Non-pigmented ciliary epithelial cell (primary cell): ENCODE data around the gene CFAP53.

ENCODE experiments used
- DNase-seq: peaks from one replicate; pipeline ENCODE4 v3.0.0-alpha.2; 2010; ENCODE audit warnings: low read depth

CFAP53 gene

GRCh38 chr18:50287441-50288347, 21.4 kb upstream of the CFAP53 start, which contains the start of gene CXXC1:
TSS of gene CXXC1 (minus strand) at chr18:50287692. CDS start at chr18:50287589, 103 bp downstream.
- peak; percentile 97 for DNase-seq

GRCh38 chr18:50287028-50287440, 20.7 kb upstream of the CFAP53 start:
- no peak for DNase-seq

- DNase-seq: no peak
Observed at GRCh38 chr18:50286391-50287027, 20.2 kb upstream of the CFAP53 start.

- DNase-seq: no peak
Observed at GRCh38 chr18:50285631-50286321, 19.5 kb upstream of the CFAP53 start.

GRCh38 chr18:50285071-50285470, 18.8 kb upstream of the CFAP53 start:
- no peak for DNase-seq

GRCh38 chr18:50284255-50284885, 18.1 kb upstream of the CFAP53 start:
- DNase-seq: no peak

- DNase-seq: no peak
Observed at GRCh38 chr18:50283469-50284209, 17.3 kb upstream of the CFAP53 start.

GRCh38 chr18:50282521-50283335, 16.4 kb upstream of the CFAP53 start:
- DNase-seq: no peak

GRCh38 chr18:50281972-50282520, 15.8 kb upstream of the CFAP53 start:
- no peak for DNase-seq

GRCh38 chr18:50281295-50281971, 15.1 kb upstream of the CFAP53 start, which contains the start of gene MBD1:
TSS of gene MBD1 (minus strand) at chr18:50281523. CDS start at chr18:50279992, 1,531 bp downstream.
- DNase-seq: peak; percentile 91

- no peak for DNase-seq
Observed at GRCh38 chr18:50280707-50281294, 14.5 kb upstream of the CFAP53 start.

- no peak for DNase-seq
Observed at GRCh38 chr18:50279752-50280151, 13.5 kb upstream of the CFAP53 start.

- DNase-seq: peak; percentile 65
Observed at GRCh38 chr18:50277942-50278341, 11.6 kb upstream of the CFAP53 start.

- DNase-seq: no peak
Observed at GRCh38 chr18:50276452-50276851, 10.2 kb upstream of the CFAP53 start.

- DNase-seq: no peak
Observed at GRCh38 chr18:50275503-50276036, 9.3 kb upstream of the CFAP53 start.

GRCh38 chr18:50274941-50275340, 8.6 kb upstream of the CFAP53 start:
- no peak for DNase-seq

- DNase-seq: no peak
Observed at GRCh38 chr18:50274044-50274442, 7.7 kb upstream of the CFAP53 start.

GRCh38 chr18:50273203-50274043, 7.1 kb upstream of the CFAP53 start:
- DNase-seq: no peak
